Suprapubic skin (tissue), 4 donors: Measurements from ENCODE around the gene POU2AF1. TPM values are rescaled to one million over a fixed set of nuclear protein-coding genes. Genes with fewer than 3 reads are reported as not detected.

Experiments used
- DNase-seq, 2 donors: peaks; one replicate each; pipeline ENCODE4 v3.0.0-alpha.2; 2019; ENCODE audit warnings: low spot score in 2 of 2
- H3K27ac ChIP-seq: fragments of 200-600 bp; sonication (generic); one replicate; pipeline ENCODE4 v1.5.1; 2019
- H3K27me3 ChIP-seq: fragments of 200-600 bp; sonication (generic); one replicate; pipeline ENCODE4 v1.5.1; 2019
- H3K36me3 ChIP-seq: fragments of 200-600 bp; sonication (generic); one replicate; pipeline ENCODE4 v1.5.1; 2019
- H3K4me1 ChIP-seq: fragments of 200-600 bp; sonication (generic); one replicate; pipeline ENCODE4 v1.5.1; 2019
- H3K4me3 ChIP-seq: fragments of 200-600 bp; sonication (generic); one replicate; pipeline ENCODE4 v1.5.1; 2019; ENCODE audit warnings: mild to moderate bottlenecking
- H3K9me3 ChIP-seq: fragments of 200-600 bp; sonication (generic); one replicate; pipeline ENCODE4 v1.5.1; 2019
- EP300 ChIP-seq: sonication (generic); formaldehyde crosslinking; IDR thresholded peaks from one replicate; pipeline ENCODE4 v1.6.1; 2017; ENCODE audit warnings: antibody characterized with exemption
- POLR2A ChIP-seq, 2 donors: fragments of 450-650 bp; IDR thresholded peaks; one replicate each; pipeline ENCODE4 v1.6.1; 2017; ENCODE audit warnings: antibody characterized with exemption in 2 of 2, mild to moderate bottlenecking in 2 of 2, moderate library complexity in 2 of 2
- POLR2AphosphoS5 ChIP-seq, 3 donors: sonication (generic); formaldehyde crosslinking; IDR thresholded peaks; one replicate each; pipeline ENCODE4 v1.6.1; 2017; ENCODE audit warnings: antibody characterized with exemption in 3 of 3
- WGBS: methylation state at CpG from one replicate; pipeline ENCODE4 v1.1.5; 2018; 5-methylcytosine and 5-hydroxymethylcytosine counted together
- total RNA-seq, 4 donors: library from RNA; depleted of rRNA; stranded (reverse); fragments of >200 nt; gene quantifications; one replicate each; pipeline ENCODE4 v1.1.0, GENCODE V29; 2016
- TF ChIP-seq, protein P1 (sequence below), 2 donors: fragments of 200-600 bp in 1 of 2; fragments of 450-650 bp in 1 of 2; sonication (generic) in 1 of 2; IDR thresholded peaks; one replicate each; pipeline ENCODE4 v1.5.1; 2016 to 2019; ENCODE audit warnings: antibody characterized with exemption in 2 of 2, mild to moderate bottlenecking in 1 of 2, moderate library complexity in 1 of 2

Gene POU2AF1
- total RNA-seq, 4 donors from 2014 or later = not detected

DNA sequence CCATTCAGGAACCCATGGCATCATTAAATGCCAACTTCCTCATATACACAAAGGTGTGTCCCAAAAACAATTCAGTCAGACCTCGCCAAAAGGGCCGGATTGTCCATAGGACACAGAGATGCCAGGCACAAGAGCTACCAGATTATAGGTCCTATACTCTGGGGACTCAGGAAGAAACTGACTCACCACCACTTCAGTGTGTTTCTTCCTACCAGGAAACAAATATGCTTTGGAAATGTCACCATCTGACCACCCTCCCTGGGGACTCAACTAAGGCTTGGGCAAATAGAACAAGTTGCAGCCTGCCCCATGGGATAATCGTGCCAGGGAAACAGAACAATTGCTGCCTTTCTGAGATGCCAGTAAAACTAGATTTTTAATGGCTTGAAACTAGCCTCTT, 69.0 kb downstream of the POU2AF1 start:
- no peak overlapping the region for H3K4me3 ChIP-seq
- WGBS = 54% methylated on average over 3 of the region's 3 CpGs
- peaks cover 24% of the 10 kb centered on the region for H3K27me3 ChIP-seq
- TF ChIP-seq, protein P1, sequence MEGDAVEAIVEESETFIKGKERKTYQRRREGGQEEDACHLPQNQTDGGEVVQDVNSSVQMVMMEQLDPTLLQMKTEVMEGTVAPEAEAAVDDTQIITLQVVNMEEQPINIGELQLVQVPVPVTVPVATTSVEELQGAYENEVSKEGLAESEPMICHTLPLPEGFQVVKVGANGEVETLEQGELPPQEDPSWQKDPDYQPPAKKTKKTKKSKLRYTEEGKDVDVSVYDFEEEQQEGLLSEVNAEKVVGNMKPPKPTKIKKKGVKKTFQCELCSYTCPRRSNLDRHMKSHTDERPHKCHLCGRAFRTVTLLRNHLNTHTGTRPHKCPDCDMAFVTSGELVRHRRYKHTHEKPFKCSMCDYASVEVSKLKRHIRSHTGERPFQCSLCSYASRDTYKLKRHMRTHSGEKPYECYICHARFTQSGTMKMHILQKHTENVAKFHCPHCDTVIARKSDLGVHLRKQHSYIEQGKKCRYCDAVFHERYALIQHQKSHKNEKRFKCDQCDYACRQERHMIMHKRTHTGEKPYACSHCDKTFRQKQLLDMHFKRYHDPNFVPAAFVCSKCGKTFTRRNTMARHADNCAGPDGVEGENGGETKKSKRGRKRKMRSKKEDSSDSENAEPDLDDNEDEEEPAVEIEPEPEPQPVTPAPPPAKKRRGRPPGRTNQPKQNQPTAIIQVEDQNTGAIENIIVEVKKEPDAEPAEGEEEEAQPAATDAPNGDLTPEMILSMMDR (IDR thresholded peaks at IDR 0.05) = no peak
- no peak for TF ChIP-seq POLR2AphosphoS5 (IDR thresholded peaks at IDR 0.05)
- TF ChIP-seq EP300 = no peak
- no peak for TF ChIP-seq POLR2A (IDR thresholded peaks at IDR 0.05)
- no peak for DNase-seq
- H3K36me3 ChIP-seq = no peaks in the 10 kb centered on the region
- H3K4me1 ChIP-seq = no peaks in the 10 kb centered on the region
- H3K27ac ChIP-seq = no peak overlapping the region
- H3K9me3 ChIP-seq = no peaks in the 10 kb centered on the region

DNA sequence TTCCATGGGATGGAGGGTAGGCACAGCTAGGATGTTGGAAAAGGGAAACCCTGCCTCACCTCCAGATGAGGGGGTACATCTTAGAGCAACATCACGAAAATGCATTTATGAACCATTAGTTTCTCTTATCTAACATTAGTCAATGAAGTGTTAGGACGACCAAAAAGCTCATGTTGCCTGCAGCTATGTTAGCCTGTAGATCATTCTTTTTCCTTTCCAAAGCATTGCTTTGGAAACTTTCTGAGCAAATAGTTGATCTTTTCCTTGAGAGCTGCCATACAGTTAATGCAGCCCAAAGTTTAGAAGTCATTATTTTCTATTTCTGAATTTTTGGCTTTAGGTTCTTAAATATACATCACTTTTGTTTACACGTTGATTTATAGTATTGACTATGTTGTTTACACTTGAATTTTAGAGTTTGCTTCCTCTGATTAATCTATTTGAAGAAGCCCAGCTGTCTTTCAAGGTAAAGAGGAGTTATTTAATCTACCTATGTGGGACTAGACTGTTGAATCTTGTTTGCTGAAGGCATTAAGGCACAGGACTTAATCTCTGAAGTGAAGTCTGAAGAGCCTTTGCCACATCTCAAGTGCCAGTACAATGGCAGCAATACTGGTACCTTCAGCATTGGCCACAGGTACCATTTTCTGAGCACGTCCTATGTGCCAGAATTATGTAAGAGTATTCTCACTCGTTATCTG, 69.7 kb downstream of the POU2AF1 start:
- Histone ChIP-seq H3K27me3 (peaks cover 24% of the 10 kb centered on the region), H3K27ac (no peak overlapping the region), H3K9me3 (no peaks in the 10 kb centered on the region), H3K36me3 (no peaks in the 10 kb centered on the region), H3K4me3 (no peak overlapping the region), H3K4me1 (no peaks in the 10 kb centered on the region)
- 64% methylated on average over 5 of the region's 5 CpGs for WGBS
- TF ChIP-seq POLR2AphosphoS5 (IDR thresholded peaks at IDR 0.05) (no peak), EP300 (no peak), POLR2A (IDR thresholded peaks at IDR 0.05) (no peak)
- TF ChIP-seq, protein P1 (IDR thresholded peaks at IDR 0.05) = no peak
- no peak for DNase-seq

DNA sequence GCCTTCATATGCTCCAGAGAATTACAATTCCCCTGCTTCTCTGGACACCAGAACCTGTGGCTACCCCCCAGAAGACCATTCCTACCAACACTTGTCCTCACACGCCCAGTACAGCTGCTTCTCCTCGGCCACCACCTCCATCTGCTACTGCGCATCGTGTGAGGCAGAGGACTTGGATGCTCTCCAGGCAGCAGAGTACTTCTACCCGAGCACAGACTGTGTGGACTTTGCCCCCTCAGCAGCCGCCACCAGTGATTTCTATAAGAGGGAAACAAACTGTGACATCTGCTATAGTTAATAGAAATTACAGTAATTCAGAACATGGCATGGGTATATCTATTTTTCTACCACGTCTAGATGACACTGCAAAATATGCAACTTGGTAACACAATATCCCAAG, 70.9 kb downstream of the POU2AF1 start:
- Histone ChIP-seq H3K27me3 (peaks cover 24% of the 10 kb centered on the region), H3K36me3 (no peaks in the 10 kb centered on the region), H3K4me1 (peaks cover 5% of the 10 kb centered on the region), H3K4me3 (no peak overlapping the region), H3K27ac (no peak overlapping the region), H3K9me3 (no peaks in the 10 kb centered on the region)
- 82% methylated on average over 7 of the region's 7 CpGs for WGBS
- no peak for DNase-seq
- TF ChIP-seq, protein P1 (IDR thresholded peaks at IDR 0.05) = no peak
- no peak for TF ChIP-seq EP300
- TF ChIP-seq POLR2AphosphoS5 (IDR thresholded peaks at IDR 0.05) = no peak
- TF ChIP-seq POLR2A (IDR thresholded peaks at IDR 0.05) = no peak

DNA sequence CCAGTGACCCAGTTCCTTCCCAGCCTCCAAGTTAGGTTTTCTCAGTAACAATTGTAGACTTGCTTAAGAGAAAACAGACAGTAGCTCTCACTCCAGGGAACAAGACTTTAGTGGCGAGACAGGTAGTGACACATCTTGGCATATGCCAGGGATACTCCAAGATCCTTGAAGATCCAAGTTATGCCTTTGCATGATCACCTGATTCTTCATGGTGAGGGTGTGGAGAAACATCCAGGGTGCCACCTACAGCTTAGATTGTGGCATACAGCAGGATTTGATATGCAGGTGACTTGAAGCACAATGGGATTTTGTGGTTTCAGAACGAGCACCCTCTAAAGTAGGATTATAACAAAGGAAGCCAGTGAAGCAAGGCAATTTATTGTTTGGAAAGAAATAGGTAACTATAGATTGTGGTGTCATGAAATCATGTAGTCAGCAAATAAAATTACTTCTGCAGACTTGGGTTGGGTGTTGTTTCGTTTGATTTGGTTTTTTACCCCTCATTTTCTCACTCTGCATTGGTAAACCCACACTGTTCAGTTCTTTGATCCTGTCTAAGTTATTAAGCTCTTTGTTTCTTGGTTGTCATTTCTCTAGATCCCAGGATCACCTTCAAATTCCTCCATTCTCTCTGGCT, 71.5 kb downstream of the POU2AF1 start:
- Histone ChIP-seq H3K27me3 (peaks cover 24% of the 10 kb centered on the region), H3K4me3 (no peak overlapping the region), H3K9me3 (no peaks in the 10 kb centered on the region), H3K27ac (no peak overlapping the region), H3K36me3 (no peaks in the 10 kb centered on the region), H3K4me1 (peaks cover 11% of the 10 kb centered on the region)
- TF ChIP-seq POLR2AphosphoS5 (IDR thresholded peaks at IDR 0.05) = no peak
- TF ChIP-seq, protein P1 (IDR thresholded peaks at IDR 0.05) = no peak
- TF ChIP-seq EP300 = no peak
- no peak for TF ChIP-seq POLR2A (IDR thresholded peaks at IDR 0.05)
- WGBS = 76% methylated on average over 3 of the region's 3 CpGs
- DNase-seq = no peak

DNA sequence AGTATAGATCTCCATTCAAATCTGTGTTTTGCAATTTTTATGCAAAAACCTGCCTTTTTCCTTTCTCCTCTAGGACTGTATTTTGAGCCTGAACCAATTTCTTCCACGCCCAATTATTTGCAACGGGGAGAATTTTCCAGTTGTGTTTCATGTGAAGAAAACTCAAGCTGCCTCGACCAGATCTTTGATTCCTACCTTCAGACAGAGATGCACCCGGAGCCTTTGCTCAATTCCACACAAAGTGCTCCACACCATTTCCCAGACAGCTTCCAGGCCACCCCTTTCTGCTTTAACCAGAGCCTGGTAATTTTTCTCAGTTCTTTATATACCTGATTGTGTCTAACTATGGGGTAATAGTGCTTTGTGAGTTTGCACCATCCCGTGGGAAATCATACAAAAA, 72.8 kb downstream of the POU2AF1 start:
- no peak overlapping the region for H3K27ac ChIP-seq
- no peak overlapping the region for H3K4me3 ChIP-seq
- H3K36me3 ChIP-seq = no peaks in the 10 kb centered on the region
- no peak for TF ChIP-seq POLR2A (IDR thresholded peaks at IDR 0.05)
- no peak for TF ChIP-seq POLR2AphosphoS5 (IDR thresholded peaks at IDR 0.05)
- no peak for TF ChIP-seq EP300
- TF ChIP-seq, protein P1 (IDR thresholded peaks at IDR 0.05) = no peak
- WGBS = 81% methylated on average over 5 of the region's 5 CpGs
- no peak for DNase-seq
- H3K4me1 ChIP-seq = peaks cover 18% of the 10 kb centered on the region
- H3K27me3 ChIP-seq = peaks cover 24% of the 10 kb centered on the region
- no peaks in the 10 kb centered on the region for H3K9me3 ChIP-seq
